Lung (tissue), 12 donors: ENCODE measurements around the gene TSPAN13. TPM values are rescaled to one million over a fixed set of nuclear protein-coding genes. Genes with fewer than 3 reads are reported as not detected.
A peak's percentile ranks its signal among the peaks of the same experiment; 100 is the strongest.

Experiments
- ATAC-seq: fragments of 200-7000 bp; cut with Tn5 transposase; one replicate; pipeline ENCODE4 v1.9.1; 2020; ENCODE audit warnings: moderate number of reproducible peaks; ENCODE audit not compliant: insufficient read depth, low FRiP score
- DNase-seq, 3 donors: peaks; one replicate each; pipeline ENCODE4 v3.0.0-alpha.2; 2013 to 2017
- H3K27ac ChIP-seq, 2 donors: one replicate each; pipeline ENCODE4 v1.5.1; 2013; ENCODE audit warnings: mild to moderate bottlenecking in 2 of 2, moderate library complexity in 2 of 2, control low read depth in 1 of 2, inconsistent platforms in 1 of 2, low read depth in 1 of 2, low read length in 1 of 2
- H3K27me3 ChIP-seq, 3 donors: one replicate each; pipeline ENCODE4 v1.5.1; 2013; ENCODE audit warnings: low read length in 2 of 3; ENCODE audit not compliant: control insufficient read depth in 3 of 3, insufficient read depth in 3 of 3
- H3K36me3 ChIP-seq, 4 donors: one replicate each; pipeline ENCODE4 v1.5.1; 2013; ENCODE audit warnings: low read length in 4 of 4, mild to moderate bottlenecking in 1 of 4, moderate library complexity in 1 of 4; ENCODE audit not compliant: control insufficient read depth in 4 of 4, insufficient read depth in 4 of 4
- H3K4me1 ChIP-seq, 5 donors: one replicate each; pipeline ENCODE4 v1.5.1; 2013; ENCODE audit warnings: low read length in 5 of 5, mild to moderate bottlenecking in 2 of 5, moderate library complexity in 1 of 5; ENCODE audit not compliant: control insufficient read depth in 5 of 5, insufficient read depth in 5 of 5
- H3K4me3 ChIP-seq: one replicate; pipeline ENCODE4 v1.5.1; 2013; ENCODE audit warnings: mild to moderate bottlenecking, control low read depth, moderate library complexity
- H3K9ac ChIP-seq, 2 donors: one replicate each; pipeline ENCODE4 v1.5.1; 2013; ENCODE audit warnings: low read length in 2 of 2, control low read depth in 1 of 2; ENCODE audit not compliant: insufficient read depth in 1 of 2
- H3K9me3 ChIP-seq, 4 donors: one replicate each; pipeline ENCODE4 v1.5.1; 2013; ENCODE audit warnings: low read length in 3 of 4, mild to moderate bottlenecking in 1 of 4, moderate library complexity in 1 of 4; ENCODE audit not compliant: control insufficient read depth in 4 of 4, insufficient read depth in 3 of 4
- WGBS, 2 donors: extraction: QIAGEN DNeasy Blood & Tissue Kit; methylation state at CpG; one replicate each; pipeline ENCODE4 v1.1.7; 2013; 5-methylcytosine and 5-hydroxymethylcytosine counted together
- polyA plus RNA-seq, 2 donors: library from polyadenylated mRNA; stranded (reverse); fragments of 200-250 nt; gene quantifications; one replicate each; pipeline ENCODE4 v1.2.1, GENCODE V29; 2013
- total RNA-seq, 2 donors: library from RNA; depleted of rRNA in 1 of 2; stranded (reverse); fragments of >200 nt in 1 of 2; gene quantifications; one replicate each; pipeline ENCODE4 v1.2.1, GENCODE V29; 2014 to 2021
- TF ChIP-seq, protein P1 (sequence below): IDR thresholded peaks from 2 replicates; pipeline ENCODE4 v1.5.1; 2012; ENCODE audit warnings: mild to moderate bottlenecking; ENCODE audit errors: control extremely low read depth, extremely low read depth
- donor health status: control.
- donor health status: control.
- donor health status: Bipolar disorder and iron deficiency.
- donor health status: healthy.
- donor health status: DM: yes; HTN: yes; CAD: no.

TSPAN13 gene
- total and polyA plus RNA-seq, 4 donors: 81.1 to 143 (median 125) TPM

DNA sequence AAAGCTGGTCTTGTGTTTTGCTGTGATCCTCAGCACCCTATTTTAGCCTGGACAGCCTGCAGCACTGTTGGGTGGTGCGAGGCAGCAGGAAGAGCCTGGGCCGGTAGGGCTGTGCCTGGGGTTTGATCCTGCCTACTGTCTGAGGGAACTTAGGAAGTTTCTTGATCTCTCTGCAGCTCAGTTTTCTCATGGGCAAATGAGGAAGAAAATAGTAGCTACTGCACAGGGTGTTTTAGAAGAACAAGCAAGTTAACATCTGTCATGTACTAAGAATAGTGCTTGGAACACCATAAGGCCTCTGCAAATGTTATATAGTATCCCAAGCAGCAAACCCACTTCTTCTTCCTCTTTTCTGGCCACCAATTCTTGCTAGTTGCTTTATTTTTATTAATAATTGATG lies 63.3 kb downstream of the TSPAN13 start:
- Histone ChIP-seq H3K27ac (no peak overlapping the region), H3K9ac (no peak overlapping the region), H3K9me3 (peaks cover 0 to 1% (median 0%) of the 10 kb centered on the region in 4 donors), H3K27me3 (no peaks in the 10 kb centered on the region), H3K4me1 (peaks cover 0 to 1% (median 0%) of the 10 kb centered on the region in 5 donors), H3K4me3 (no peak overlapping the region), H3K36me3 (no peaks in the 10 kb centered on the region)
- WGBS, 2 donors: 11 to 74% methylated on average over 2 of the region's 2 CpGs
- ATAC-seq (no peak), DNase-seq (no peak)
- TF ChIP-seq, protein P1, sequence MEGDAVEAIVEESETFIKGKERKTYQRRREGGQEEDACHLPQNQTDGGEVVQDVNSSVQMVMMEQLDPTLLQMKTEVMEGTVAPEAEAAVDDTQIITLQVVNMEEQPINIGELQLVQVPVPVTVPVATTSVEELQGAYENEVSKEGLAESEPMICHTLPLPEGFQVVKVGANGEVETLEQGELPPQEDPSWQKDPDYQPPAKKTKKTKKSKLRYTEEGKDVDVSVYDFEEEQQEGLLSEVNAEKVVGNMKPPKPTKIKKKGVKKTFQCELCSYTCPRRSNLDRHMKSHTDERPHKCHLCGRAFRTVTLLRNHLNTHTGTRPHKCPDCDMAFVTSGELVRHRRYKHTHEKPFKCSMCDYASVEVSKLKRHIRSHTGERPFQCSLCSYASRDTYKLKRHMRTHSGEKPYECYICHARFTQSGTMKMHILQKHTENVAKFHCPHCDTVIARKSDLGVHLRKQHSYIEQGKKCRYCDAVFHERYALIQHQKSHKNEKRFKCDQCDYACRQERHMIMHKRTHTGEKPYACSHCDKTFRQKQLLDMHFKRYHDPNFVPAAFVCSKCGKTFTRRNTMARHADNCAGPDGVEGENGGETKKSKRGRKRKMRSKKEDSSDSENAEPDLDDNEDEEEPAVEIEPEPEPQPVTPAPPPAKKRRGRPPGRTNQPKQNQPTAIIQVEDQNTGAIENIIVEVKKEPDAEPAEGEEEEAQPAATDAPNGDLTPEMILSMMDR: no peak

DNA sequence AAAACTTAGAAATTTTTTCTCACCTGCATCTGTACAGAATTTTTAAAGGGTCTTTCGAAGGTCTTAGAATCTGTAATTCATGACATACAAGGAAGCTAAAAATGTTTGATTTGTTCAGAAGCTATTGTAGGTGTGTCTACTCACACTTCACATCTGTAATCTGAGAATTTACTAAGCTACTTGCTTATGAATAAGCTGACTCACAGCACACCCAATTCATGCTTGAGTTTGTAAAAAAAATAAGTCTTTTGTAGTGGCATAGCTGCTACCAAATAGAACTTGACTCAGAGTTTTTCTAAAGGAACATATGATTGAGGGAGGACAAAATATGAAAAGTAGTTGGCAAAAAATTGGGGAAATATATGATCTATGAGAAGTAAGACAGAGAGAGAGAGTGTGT lies 64.0 kb downstream of the TSPAN13 start:
- Histone ChIP-seq H3K9me3 (peaks cover 0 to 1% (median 0%) of the 10 kb centered on the region in 4 donors), H3K4me1 (peaks cover 0 to 1% (median 0%) of the 10 kb centered on the region in 5 donors), H3K9ac (no peak overlapping the region), H3K27me3 (no peaks in the 10 kb centered on the region), H3K4me3 (no peak overlapping the region), H3K27ac (no peak overlapping the region), H3K36me3 (no peaks in the 10 kb centered on the region)
- TF ChIP-seq, protein P1: no peak
- 76 to 81% methylated on average over 1 of the region's 1 CpG for WGBS, 2 donors
- DNase-seq (peak in 1 of 3 donors; percentile 27), ATAC-seq (no peak)

DNA sequence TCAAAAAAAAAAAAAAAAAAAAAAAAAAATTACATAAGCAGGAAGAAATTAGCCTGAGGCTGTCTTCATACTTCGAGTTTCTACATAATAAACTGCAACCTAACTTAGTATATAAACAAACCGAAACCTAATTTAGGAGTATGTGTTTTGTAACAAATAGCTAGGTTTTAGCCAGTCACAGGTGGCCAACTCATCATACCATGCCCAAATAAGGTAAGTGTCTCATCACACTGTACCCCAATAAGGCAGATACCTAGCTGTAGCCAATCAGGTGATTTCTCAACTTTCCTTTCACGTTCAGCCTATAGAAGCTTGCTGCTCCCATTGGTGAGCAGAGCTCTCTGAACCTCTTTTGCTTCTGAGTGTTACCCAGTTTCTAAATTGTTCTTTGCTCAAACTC lies 65.2 kb downstream of the TSPAN13 start:
- WGBS, 2 donors: 88 to 89% methylated on average over 3 of the region's 3 CpGs
- Histone ChIP-seq H3K9ac (no peak overlapping the region), H3K27me3 (no peaks in the 10 kb centered on the region), H3K36me3 (no peaks in the 10 kb centered on the region), H3K4me3 (no peak overlapping the region), H3K9me3 (peaks cover 0 to 1% (median 0%) of the 10 kb centered on the region in 4 donors), H3K4me1 (peaks cover 0 to 1% (median 0%) of the 10 kb centered on the region in 5 donors), H3K27ac (no peak overlapping the region)
- DNase-seq (no peak), ATAC-seq (no peak)
- TF ChIP-seq, protein P1: no peak

DNA sequence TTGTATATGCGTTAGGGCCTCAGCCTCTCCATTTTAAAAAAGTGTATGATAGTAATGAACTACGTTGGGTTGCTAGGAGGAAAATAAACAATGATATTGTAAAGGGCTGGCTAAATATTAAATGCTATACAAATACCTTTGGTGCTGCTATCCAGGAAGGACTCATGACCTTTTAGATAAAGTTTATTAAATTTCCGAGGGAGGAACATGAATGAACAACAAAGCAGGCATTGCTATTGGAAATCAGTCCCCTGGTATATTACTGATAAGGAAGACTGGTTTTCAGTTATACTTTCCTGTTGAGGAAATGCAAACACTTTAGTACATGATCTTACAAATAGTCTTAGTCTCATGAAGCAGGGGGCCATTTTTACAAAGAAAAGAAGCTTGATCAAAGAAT lies 68.5 kb downstream of the TSPAN13 start:
- Histone ChIP-seq H3K9me3 (no peaks in the 10 kb centered on the region), H3K27me3 (no peaks in the 10 kb centered on the region), H3K4me1 (peaks cover 0 to 1% (median 0%) of the 10 kb centered on the region in 5 donors), H3K9ac (no peak overlapping the region), H3K4me3 (no peak overlapping the region), H3K27ac (no peak overlapping the region), H3K36me3 (no peaks in the 10 kb centered on the region)
- no peak for ATAC-seq
- TF ChIP-seq, protein P1: no peak
- WGBS, 2 donors: 50 to 68% methylated on average over 3 of the region's 3 CpGs
- peak in 1 of 3 donors; percentile 15 for DNase-seq
